Esophagus squamous epithelium (tissue), 5 donors: ENCODE measurements around the gene CCDC194. TPM values are rescaled to one million over a fixed set of nuclear protein-coding genes. Genes with fewer than 3 reads are reported as not detected.

ENCODE experiments used
- DNase-seq: peaks from one replicate; lab custom pipeline; 2025; lab: John Stamatoyannopoulos, UW
- H3K27ac ChIP-seq, 4 donors: fragments of 200-600 bp; sonication (generic); one replicate each; pipeline ENCODE4 v1.5.1; 2016 to 2019; ENCODE audit warnings: mild to moderate bottlenecking in 1 of 4
- H3K27me3 ChIP-seq, 4 donors: fragments of 200-600 bp; sonication (generic); 1 replicate in 3 of 4; 2 replicates in 1 of 4; pipeline versions ENCODE4 v1.5.1 to v1.6.0; 2017 to 2021; ENCODE audit warnings: antibody characterized with exemption in 1 of 4
- H3K36me3 ChIP-seq, 3 donors: fragments of 200-600 bp; sonication (generic); one replicate each; pipeline ENCODE4 v1.5.1; 2016 to 2019
- H3K4me1 ChIP-seq, 3 donors: fragments of 200-600 bp; sonication (generic); one replicate each; pipeline ENCODE4 v1.5.1; 2017 to 2019
- H3K4me3 ChIP-seq, 4 donors: fragments of 200-600 bp; sonication (generic); 1 replicate in 3 of 4; 2 replicates in 1 of 4; pipeline ENCODE4 v1.5.1; 2016 to 2019; ENCODE audit warnings: mild to moderate bottlenecking in 2 of 4, moderate library complexity in 1 of 4
- H3K9me3 ChIP-seq, 3 donors: fragments of 200-600 bp; sonication (generic); one replicate each; pipeline ENCODE4 v1.5.1; 2016 to 2019
- CTCF ChIP-seq, 6 experiments: fragments of 450-650 bp in 4 of 6; fragments of 200-600 bp in 2 of 6; sonication (generic) in 2 of 6; IDR thresholded peaks; one replicate each; pipeline ENCODE4 v1.5.1; 2016 to 2019; ENCODE audit warnings: antibody characterized with exemption in 6 of 6, mild to moderate bottlenecking in 4 of 6, moderate library complexity in 4 of 6
- POLR2A ChIP-seq, 4 donors: fragments of 450-650 bp; IDR thresholded peaks; one replicate each; pipeline ENCODE4 v1.6.1; 2017; ENCODE audit warnings: antibody characterized with exemption in 4 of 4, mild to moderate bottlenecking in 4 of 4, moderate library complexity in 3 of 4
- WGBS, 2 donors: methylation state at CpG; one replicate each; pipeline ENCODE4 v1.1.5; 2018; 5-methylcytosine and 5-hydroxymethylcytosine counted together
- intact Hi-C: fragments of 100-400 bp; cut with DNase I; formaldehyde crosslinking; loops from one replicate; pipeline ENCODE4 v1.15.0; 2022
- total RNA-seq, 4 donors: library from RNA; depleted of rRNA; stranded (reverse); fragments of >200 nt; gene quantifications; one replicate each; pipeline ENCODE4 v1.1.0, GENCODE V29; 2016
- donor health status: DM: yes; HTN: yes; CAD: no.

CCDC194 gene
- total RNA-seq, 4 donors from 2014 or later, result not detected

DNA sequence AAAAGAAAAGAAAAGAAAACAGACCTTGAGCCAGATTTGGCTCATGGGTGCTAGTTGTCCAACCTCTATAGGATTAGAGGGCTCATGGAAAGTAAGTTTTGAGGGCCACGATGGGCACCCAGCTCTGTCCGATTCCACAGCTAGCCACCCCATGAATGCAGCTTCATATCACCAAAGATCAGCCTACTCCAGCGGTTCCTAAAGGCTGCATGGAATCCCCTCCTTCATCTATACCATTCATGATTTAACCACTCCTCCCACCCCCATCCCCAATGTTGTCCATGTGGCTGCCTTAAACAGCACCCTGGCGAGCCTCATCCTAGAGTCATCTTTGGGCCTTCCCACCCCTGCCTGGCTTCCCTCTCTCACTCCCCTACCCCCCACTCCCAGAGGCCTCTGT, 27.9 kb upstream of the CCDC194 start:
- 91 to 100% methylated on average over 4 of the region's 4 CpGs for WGBS, 2 donors

DNA sequence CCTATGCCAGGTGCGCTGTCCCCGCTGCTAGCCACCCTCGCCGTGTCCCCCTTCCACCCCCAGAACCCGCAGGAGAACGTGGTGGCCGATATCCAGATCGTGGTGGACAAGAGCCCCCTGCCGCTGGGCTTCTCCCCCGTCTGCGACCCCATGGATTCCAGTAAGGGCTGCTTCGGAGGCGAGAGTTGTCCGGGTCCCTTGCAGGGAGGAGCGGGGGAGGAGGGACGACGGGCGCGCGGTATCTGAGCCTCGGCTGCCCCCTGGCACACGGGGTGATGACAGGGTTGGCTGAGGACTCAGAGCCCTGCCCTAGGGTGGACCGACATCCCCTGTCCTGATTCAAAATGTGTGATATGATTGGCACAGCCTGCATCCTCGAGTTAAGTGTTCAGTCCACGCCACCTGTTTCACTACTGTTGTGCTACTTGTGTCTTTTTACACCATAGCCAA, 26.5 kb upstream of the CCDC194 start:
- Histone ChIP-seq H3K27ac (peak overlapping the region; percentile 81 to 93 (median 88)), H3K4me1 (peaks cover 4 to 40% (median 10%) of the 10 kb centered on the region in 3 donors), H3K4me3 (peak overlapping the region; percentile 77 to 87 (median 82)), H3K9me3 (no peaks in the 10 kb centered on the region), H3K36me3 (peaks cover 0 to 23% (median 0%) of the 10 kb centered on the region in 3 donors), H3K27me3 (peaks cover 0 to 1% (median 0%) of the 10 kb centered on the region in 4 donors)
- intact Hi-C loops, result no loop called here
- no peak for TF ChIP-seq POLR2A (IDR thresholded peaks at IDR 0.05)
- peak in 1 of 6 experiments; percentile 4 for TF ChIP-seq CTCF (IDR thresholded peaks at IDR 0.05)
- DNase-seq, result no peak
- 10% methylated on average over 3 to 6 of the region's 25 CpGs for WGBS, 2 donors

More for the DNA sequence above, 27.9 kb upstream of the CCDC194 start:
- DNase-seq, result no peak
- no peak overlapping the region for H3K27ac ChIP-seq
- no peaks in the 10 kb centered on the region for H3K9me3 ChIP-seq
- H3K4me3 ChIP-seq, result no peak overlapping the region
- H3K4me1 ChIP-seq, result peaks cover 4 to 40% (median 10%) of the 10 kb centered on the region in 3 donors
- no peaks in the 10 kb centered on the region for H3K27me3 ChIP-seq
- TF ChIP-seq POLR2A (IDR thresholded peaks at IDR 0.05) (no peak), CTCF (IDR thresholded peaks at IDR 0.05) (no peak)
- intact Hi-C loops, result no loop called here
- peaks cover 0 to 23% (median 0%) of the 10 kb centered on the region in 3 donors for H3K36me3 ChIP-seq

DNA sequence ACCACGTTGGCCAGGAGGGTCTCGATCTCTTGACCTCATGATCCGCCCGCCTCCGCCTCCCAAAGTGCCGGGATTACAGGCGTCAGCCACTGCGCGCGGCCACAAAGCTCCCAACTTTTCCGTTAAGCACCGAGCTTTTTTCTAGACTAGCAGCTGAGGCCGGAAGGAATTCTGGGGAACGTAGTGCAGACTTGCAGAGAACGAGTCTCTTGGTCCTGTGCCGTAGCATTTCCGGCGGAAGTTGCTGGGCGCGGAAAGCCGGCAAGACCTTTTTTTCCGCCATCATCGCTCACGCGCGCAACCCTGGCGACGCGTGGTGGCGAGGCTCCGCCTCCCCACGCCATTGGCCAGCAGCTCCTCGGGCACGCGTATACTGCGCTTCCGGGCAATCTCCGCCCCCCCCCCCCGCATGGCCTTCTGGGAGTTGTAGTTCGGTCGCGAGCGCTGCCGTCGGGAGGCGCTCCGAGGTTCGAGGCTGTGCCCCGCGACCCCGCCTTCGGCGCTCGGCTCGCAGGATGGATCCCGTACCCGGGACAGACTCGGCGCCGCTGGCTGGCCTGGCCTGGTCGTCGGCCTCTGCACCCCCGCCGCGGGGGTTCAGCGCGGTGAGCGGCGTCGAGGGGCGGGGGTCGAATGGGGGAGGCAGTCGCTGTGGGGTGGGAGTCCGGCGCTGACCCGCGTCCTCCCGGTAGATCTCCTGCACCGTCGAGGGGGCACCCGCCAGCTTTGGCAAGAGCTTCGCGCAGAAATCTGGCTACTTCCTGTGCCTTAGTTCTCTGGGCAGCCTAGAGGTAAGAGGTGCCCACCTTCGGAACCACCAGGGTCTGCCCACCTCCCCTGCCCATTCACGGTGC, 25.9 kb upstream of the CCDC194 start, which contains the start of gene MVB12A:
Gene MVB12A (plus strand): TSS at position 427 of the 854 bp plus-strand sequence. CDS start 89 bp downstream, at position 516.
- Histone ChIP-seq H3K27ac (peak within 1 kb of the TSS; percentile 86 to 93 (median 88)), H3K9me3 (no peaks in the 10 kb centered on the region), H3K4me3 (peak within 1 kb of the TSS; percentile 77 to 87 (median 82)), H3K36me3 (peaks cover 0 to 26% (median 0%) of the 10 kb centered on the region in 3 donors), H3K4me1 (peaks cover 4 to 37% (median 10%) of the 10 kb centered on the region in 3 donors), H3K27me3 (peaks cover 0 to 3% (median 0%) of the 10 kb centered on the region in 4 donors)
- DNase-seq, result peak; percentile 79
- 0% methylated on average over 3 to 4 of the region's 85 CpGs for WGBS, 2 donors
- intact Hi-C loops, result no loop called here
- peak in 1 of 4 donors; percentile 12 for TF ChIP-seq POLR2A (IDR thresholded peaks at IDR 0.05)
- no peak for TF ChIP-seq CTCF (IDR thresholded peaks at IDR 0.05)

GRCh38 chr19:17419154-17419620, 25.2 kb upstream of the CCDC194 start:
- Histone ChIP-seq H3K36me3 (peaks cover 0 to 32% (median 0%) of the 10 kb centered on the region in 3 donors), H3K9me3 (no peaks in the 10 kb centered on the region), H3K27ac (peak overlapping the region; percentile 65 to 89 (median 84)), H3K4me3 (peak overlapping the region; percentile 24 to 84 (median 78)), H3K27me3 (peaks cover 0 to 3% (median 0%) of the 10 kb centered on the region in 4 donors), H3K4me1 (peaks cover 4 to 33% (median 5%) of the 10 kb centered on the region in 3 donors)
- DNase-seq, result no peak
- TF ChIP-seq POLR2A (IDR thresholded peaks at IDR 0.05) (no peak), CTCF (IDR thresholded peaks at IDR 0.05) (no peak)
- 27 to 30% methylated on average over 8 of the region's 8 CpGs for WGBS, 2 donors
- intact Hi-C loops, result no loop called here
